PC-9 (cell line): Measurements from ENCODE around the gene HADH. TPM values are rescaled to one million over a fixed set of nuclear protein-coding genes. Genes with fewer than 3 reads are reported as not detected.

Source experiments
- BruUV-seq: library from RNA; stranded (reverse); fragments of 400-500 nt; replicated peaks from 2 replicates; lab custom pipeline; 2021; lab: Mats Ljungman, UMichigan
- CTCF ChIA-PET: fragments of 300-600 bp; sonication (Branson Sonifier 250); formaldehyde crosslinking; loops from one replicate; lab custom pipeline; 2022; ENCODE audit warnings: antibody characterized with exemption; lab: Charles Lee
- POLR2A ChIA-PET: fragments of 300-600 bp; sonication (Branson Sonifier 250); formaldehyde crosslinking; loops from one replicate; lab custom pipeline; 2022; ENCODE audit warnings: antibody characterized with exemption; ENCODE audit not compliant: unreplicated experiment; lab: Charles Lee
- DNase-seq, 2 experiments: peaks; one replicate each; pipeline versions ENCODE4 v3.0.0 to v3.0.0-alpha.2; 2015 to 2022; ENCODE audit warnings: mixed read lengths in 1 of 2
- H2AFZ ChIP-seq: fragments of 200-600 bp; sonication (generic); 2 replicates; pipeline ENCODE4 v1.8.1; 2017; ENCODE audit warnings: antibody characterized with exemption
- H3F3A ChIP-seq: fragments of 200-600 bp; sonication (generic); 2 replicates; pipeline ENCODE4 v1.8.1; 2017; ENCODE audit warnings: antibody characterized with exemption, mild to moderate bottlenecking, low read depth; ENCODE audit not compliant: insufficient read depth
- H3K27ac ChIP-seq: fragments of 200-600 bp; sonication (generic); 2 replicates; pipeline ENCODE4 v1.6.1; 2016; ENCODE audit warnings: mixed run types
- H3K27me3 ChIP-seq: fragments of 200-600 bp; sonication (generic); 2 replicates; pipeline ENCODE4 v1.6.1; 2016; ENCODE audit warnings: low read depth, mixed run types; ENCODE audit not compliant: insufficient read depth
- H3K36me3 ChIP-seq: fragments of 200-600 bp; sonication (generic); 2 replicates; pipeline ENCODE4 v1.6.1; 2016; ENCODE audit warnings: low read depth, mixed run types
- H3K4me1 ChIP-seq: fragments of 200-600 bp; sonication (generic); replicated peaks from 2 replicates; pipeline ENCODE4 v1.6.1; 2016; ENCODE audit warnings: mixed run types; ENCODE audit not compliant: insufficient read depth
- H3K4me2 ChIP-seq: fragments of 200-600 bp; sonication (generic); 2 replicates; pipeline ENCODE4 v1.6.1; 2017; ENCODE audit warnings: mixed run types
- H3K4me3 ChIP-seq: fragments of 200-600 bp; sonication (generic); 2 replicates; pipeline ENCODE4 v1.6.1; 2016; ENCODE audit warnings: mixed run types
- H3K79me2 ChIP-seq: fragments of 200-600 bp; sonication (generic); 2 replicates; pipeline ENCODE4 v1.6.1; 2017; ENCODE audit warnings: low read depth, mixed run types
- H3K9me2 ChIP-seq: fragments of 200-600 bp; sonication (generic); 2 replicates; pipeline ENCODE4 v1.8.1; 2017; ENCODE audit warnings: mild to moderate bottlenecking; ENCODE audit not compliant: insufficient read depth
- H3K9me3 ChIP-seq: fragments of 200-600 bp; sonication (generic); 2 replicates; pipeline ENCODE4 v1.8.1; 2016; ENCODE audit warnings: low read depth; ENCODE audit not compliant: insufficient read depth
- H4K20me1 ChIP-seq: fragments of 200-600 bp; sonication (generic); 2 replicates; pipeline ENCODE4 v1.8.1; 2017; ENCODE audit not compliant: insufficient read depth
- CTCF ChIP-seq: fragments of 200-600 bp; sonication (generic); conservative IDR thresholded peaks from 2 replicates; pipeline ENCODE4 v1.6.1; 2017; ENCODE audit warnings: mixed run types, antibody characterized with exemption, mild to moderate bottlenecking, moderate library complexity
- EZH2 ChIP-seq: fragments of 200-600 bp; sonication (generic); IDR thresholded peaks from 2 replicates; pipeline ENCODE4 v1.8.0; 2017; ENCODE audit warnings: antibody characterized with exemption, low read depth
- intact Hi-C: fragments of 100-400 bp; cut with micrococcal nuclease; formaldehyde crosslinking; loops from one replicate; pipeline ENCODE4 v1.10.0; 2022; ENCODE audit not compliant: unreplicated experiment
- total RNA-seq: library from RNA; stranded (reverse); gene quantifications from 2 replicates; pipeline ENCODE4 v1.2.3, GENCODE V29; 2021

Gene HADH
- total RNA-seq, 1 experiment from 2014 or later = 45.0 TPM

GRCh38 chr4:108033348-108033747 lies 43.7 kb downstream of the HADH start:
- no TSS peak for BruUV-seq
- no peak overlapping the region for H3K4me3 ChIP-seq
- no peaks in the 10 kb centered on the region for H3F3A ChIP-seq
- no peaks in the 10 kb centered on the region for H3K9me3 ChIP-seq
- H3K27me3 ChIP-seq = no peaks in the 10 kb centered on the region
- no peaks in the 10 kb centered on the region for H3K79me2 ChIP-seq
- no peaks in the 10 kb centered on the region for H4K20me1 ChIP-seq
- H3K36me3 ChIP-seq = no peaks in the 10 kb centered on the region
- no peaks in the 10 kb centered on the region for H3K9me2 ChIP-seq
- H2AFZ ChIP-seq = no peak overlapping the region
- ChIA-PET POLR2A (no interaction called here), CTCF (no interaction called here)
- H3K4me1 ChIP-seq = no peaks in the 10 kb centered on the region
- no peak for DNase-seq
- no peak overlapping the region for H3K27ac ChIP-seq
- TF ChIP-seq CTCF (no peak), EZH2 (no peak)
- intact Hi-C loops = loop anchor here (10.0 kb wide), 1 partner anchor 1361 kb away; no protein-coding TSS in a partner anchor
- H3K4me2 ChIP-seq = no peak overlapping the region

GRCh38 chr4:108034565-108034964 lies 44.9 kb downstream of the HADH start:
- Histone ChIP-seq H3K36me3 (no peaks in the 10 kb centered on the region), H3K4me3 (no peak overlapping the region), H3K27ac (no peak overlapping the region), H3K79me2 (no peaks in the 10 kb centered on the region), H3F3A (no peaks in the 10 kb centered on the region), H3K4me1 (no peaks in the 10 kb centered on the region), H2AFZ (no peak overlapping the region), H3K9me2 (no peaks in the 10 kb centered on the region), H3K9me3 (no peaks in the 10 kb centered on the region), H3K27me3 (no peaks in the 10 kb centered on the region), H4K20me1 (no peaks in the 10 kb centered on the region), H3K4me2 (no peak overlapping the region)
- ChIA-PET POLR2A (no interaction called here), CTCF (no interaction called here)
- DNase-seq = no peak
- BruUV-seq = no TSS peak
- no peak for TF ChIP-seq EZH2
- TF ChIP-seq CTCF = no peak
- intact Hi-C loops = loop anchor here (10.0 kb wide), 1 partner anchor 1360 kb away; no protein-coding TSS in a partner anchor

GRCh38 chr4:108035691-108036090 lies 46.0 kb downstream of the HADH start:
- no peaks in the 10 kb centered on the region for H3K27me3 ChIP-seq
- no peaks in the 10 kb centered on the region for H3K9me2 ChIP-seq
- H3K36me3 ChIP-seq = no peaks in the 10 kb centered on the region
- no peaks in the 10 kb centered on the region for H3K79me2 ChIP-seq
- H3F3A ChIP-seq = no peaks in the 10 kb centered on the region
- H4K20me1 ChIP-seq = no peaks in the 10 kb centered on the region
- H3K9me3 ChIP-seq = no peaks in the 10 kb centered on the region
- ChIA-PET POLR2A (no interaction called here), CTCF (no interaction called here)
- no peak overlapping the region for H3K4me3 ChIP-seq
- H3K27ac ChIP-seq = no peak overlapping the region
- H3K4me1 ChIP-seq = no peaks in the 10 kb centered on the region
- TF ChIP-seq EZH2 (no peak), CTCF (no peak)
- no peak for DNase-seq
- H3K4me2 ChIP-seq = no peak overlapping the region
- intact Hi-C loops = loop anchor here (10.0 kb wide), 1 partner anchor 1359 kb away; no protein-coding TSS in a partner anchor
- H2AFZ ChIP-seq = no peak overlapping the region
- BruUV-seq = no TSS peak
